Raji (cell line): ENCODE measurements around the gene MYOC.

Source experiments
- POLR2A ChIP-seq: IDR thresholded peaks from 2 replicates; pipeline ENCODE4 v1.6.1; 2011; ENCODE audit warnings: low read depth, low read length, control low read depth; ENCODE audit not compliant: insufficient read depth

MYOC gene

GRCh38 chr1:171623651-171624331 lies 28.7 kb downstream of the MYOC start:
- TF ChIP-seq POLR2A: no peak

GRCh38 chr1:171622152-171622462 lies 30.4 kb downstream of the MYOC start, which contains the start of gene MYOCOS:
Gene MYOCOS (plus strand): TSS chr1:171622243. CDS start chr1:171623884, 1,641 bp downstream.
- TF ChIP-seq POLR2A: no peak

GRCh38 chr1:171616586-171616985 lies 35.9 kb downstream of the MYOC start:
- no peak for TF ChIP-seq POLR2A

GRCh38 chr1:171613282-171613681 lies 39.2 kb downstream of the MYOC start:
- TF ChIP-seq POLR2A: no peak

GRCh38 chr1:171611306-171611705 lies 41.2 kb downstream of the MYOC start:
- TF ChIP-seq POLR2A: no peak

GRCh38 chr1:171610385-171610784 lies 42.1 kb downstream of the MYOC start:
- no peak for TF ChIP-seq POLR2A

GRCh38 chr1:171606402-171606941 lies 46.0 kb downstream of the MYOC start:
- no peak for TF ChIP-seq POLR2A

GRCh38 chr1:171600862-171601261 lies 51.6 kb downstream of the MYOC start:
- no peak for TF ChIP-seq POLR2A

GRCh38 chr1:171597203-171597602 lies 55.3 kb downstream of the MYOC start:
- no peak for TF ChIP-seq POLR2A

- no peak for TF ChIP-seq POLR2A
Observed at GRCh38 chr1:171596705-171597104, 55.8 kb downstream of the MYOC start.

GRCh38 chr1:171596119-171596518 lies 56.4 kb downstream of the MYOC start:
- TF ChIP-seq POLR2A: no peak

- no peak for TF ChIP-seq POLR2A
Observed at GRCh38 chr1:171595324-171595723, 57.2 kb downstream of the MYOC start.

- TF ChIP-seq POLR2A: no peak
Observed at GRCh38 chr1:171590022-171590421, 62.5 kb downstream of the MYOC start.

GRCh38 chr1:171588230-171588629 lies 64.3 kb downstream of the MYOC start:
- no peak for TF ChIP-seq POLR2A

GRCh38 chr1:171585715-171586114 lies 66.8 kb downstream of the MYOC start:
- TF ChIP-seq POLR2A: no peak
